ACHN (cell line): ENCODE results near the gene MARVELD1.

ENCODE experiments used
- DNase-seq: peaks from one replicate; pipeline ENCODE4 v3.0.0-alpha.2; 2015
- in situ Hi-C: cut with HindIII; loops from 2 replicates; pipeline ENCODE4 v1.10.0; 2017; ENCODE audit warnings: low sequenced_read_pairs, low pct_ligation_motif_present, low pct_unique_long_range_greater_than_20kb

The MARVELD1 gene

DNA sequence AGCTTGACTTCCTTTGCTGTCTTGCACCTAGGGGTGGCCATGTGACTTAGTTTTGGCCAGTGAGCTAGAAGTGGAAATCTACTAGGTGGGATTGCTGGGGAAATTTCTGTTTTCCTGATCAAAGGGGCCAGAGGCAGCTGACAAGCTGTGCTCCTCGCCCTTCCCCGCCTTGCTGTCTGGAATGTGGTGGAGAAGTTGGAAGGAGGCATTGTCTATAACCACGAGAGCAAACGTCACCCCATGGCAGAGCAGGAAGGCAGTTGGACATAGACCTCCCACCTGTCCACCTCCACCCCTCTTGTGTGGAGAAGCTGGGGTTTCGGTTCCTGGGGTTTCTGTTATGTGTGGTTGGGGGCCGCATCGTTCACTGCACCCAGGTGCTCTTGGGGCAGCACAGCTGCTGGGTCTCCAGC is 51.0 kb downstream of the MARVELD1 start:
- in situ Hi-C loops: loop anchor here (25.0 kb wide), 1 partner anchor 98 kb away; no protein-coding TSS in a partner anchor
- no peak for DNase-seq

DNA sequence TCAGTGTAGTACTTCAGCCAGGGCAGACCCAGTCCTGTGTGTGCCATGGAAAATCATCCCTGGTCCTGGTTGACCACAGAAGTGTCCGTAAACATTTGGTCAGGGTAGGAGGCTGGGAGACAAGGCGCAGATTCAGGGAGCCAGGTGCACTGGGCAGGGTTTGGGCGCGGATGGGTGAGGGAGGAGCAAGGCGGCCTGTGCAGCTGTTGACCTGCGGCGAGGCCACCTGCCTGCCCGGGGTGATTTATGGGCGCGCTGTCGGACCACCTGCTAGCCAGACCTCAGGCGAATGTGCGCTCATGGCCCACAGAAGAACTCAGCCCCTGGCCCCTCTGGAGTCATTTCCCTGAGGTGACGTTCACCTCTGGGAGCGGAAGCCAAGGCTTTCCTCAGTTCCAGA is 51.7 kb downstream of the MARVELD1 start:
- in situ Hi-C loops: loop anchor here (25.0 kb wide), 1 partner anchor 97 kb away; no protein-coding TSS in a partner anchor
- no peak for DNase-seq

DNA sequence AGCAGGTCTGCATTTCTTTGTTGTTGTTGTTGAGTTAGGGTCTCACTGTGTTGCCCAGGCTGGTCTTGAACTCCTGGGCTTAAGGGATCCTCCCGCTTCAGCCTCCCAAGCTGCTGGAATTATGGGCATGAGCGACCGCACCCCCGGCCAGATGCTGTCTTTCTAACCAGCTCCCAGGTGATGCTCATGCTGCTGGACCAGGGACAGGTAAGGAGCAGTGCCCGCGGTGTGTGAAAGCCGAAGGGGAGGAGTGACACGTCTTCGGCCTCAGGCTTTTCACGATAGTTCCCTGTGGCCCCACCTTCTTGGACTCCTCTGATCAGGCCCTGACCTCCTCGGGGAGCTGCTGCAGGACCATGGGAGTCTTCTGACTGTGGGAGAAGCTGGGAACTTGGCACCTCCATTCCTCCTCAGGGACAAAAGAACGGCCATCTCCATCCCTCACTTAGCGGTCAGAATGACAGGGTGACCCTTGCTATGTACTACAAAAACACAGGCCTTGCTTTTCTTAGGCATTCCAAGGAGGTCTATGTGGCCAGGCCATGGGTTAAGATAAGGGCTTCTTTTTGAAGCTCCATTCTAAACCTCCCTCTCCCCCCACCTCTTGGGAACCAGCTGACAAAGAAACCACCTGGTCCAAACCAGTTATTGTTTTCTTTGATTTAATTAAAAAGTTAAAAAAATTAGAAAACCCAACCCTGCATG is 52.7 kb downstream of the MARVELD1 start:
- in situ Hi-C loops: loop anchor here (25.0 kb wide), 1 partner anchor 96 kb away; no protein-coding TSS in a partner anchor
- DNase-seq: no peak

DNA sequence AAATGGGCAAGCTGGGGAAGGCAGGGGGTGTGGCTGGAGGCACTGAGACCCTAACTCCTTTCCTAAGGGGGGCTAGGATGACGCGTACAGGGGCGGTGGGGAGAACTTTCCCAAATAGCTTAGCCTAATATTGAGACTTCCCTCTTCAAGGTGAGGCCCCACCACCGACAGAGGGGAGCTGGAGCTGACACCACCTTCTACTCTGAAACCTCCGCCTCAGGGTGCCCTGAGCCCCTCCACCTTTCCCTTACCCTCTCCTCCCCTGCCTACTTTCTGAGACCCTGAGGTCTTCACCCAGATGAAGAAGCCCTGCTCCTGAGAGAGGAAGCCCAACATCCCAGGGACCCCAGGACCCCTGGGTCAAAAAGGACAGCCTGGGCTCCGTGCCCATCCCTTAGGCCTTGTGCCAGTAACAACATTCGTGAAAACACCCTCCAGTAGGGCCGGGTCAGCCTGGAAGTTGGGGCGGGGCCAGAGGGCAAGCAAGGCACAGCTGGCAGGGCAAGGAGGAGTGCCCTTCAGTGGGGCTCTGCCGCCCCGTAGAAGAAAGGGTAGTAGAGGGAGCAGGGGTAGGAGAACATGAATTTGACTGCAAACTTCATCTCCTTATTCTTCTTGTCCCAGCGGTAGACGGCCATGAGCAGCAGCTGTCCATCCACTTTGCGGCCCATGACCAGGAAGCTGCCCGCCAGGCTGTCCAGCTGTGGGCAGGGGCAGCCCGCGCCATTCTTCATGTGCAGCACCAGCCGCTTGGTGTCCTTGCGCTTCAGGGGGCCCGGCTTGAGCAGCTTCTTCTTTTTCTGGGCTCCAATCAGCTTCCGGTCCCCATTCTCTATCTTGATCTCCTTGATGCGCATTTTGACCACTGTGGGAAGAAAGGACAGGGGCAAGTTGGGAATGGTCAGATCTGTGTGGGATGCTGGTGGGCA is 53.7 kb downstream of the MARVELD1 start:
- DNase-seq: no peak
- in situ Hi-C loops: loop anchor here (25.0 kb wide), 1 partner anchor 95 kb away; no protein-coding TSS in a partner anchor
